HG02981 (cell line): ENCODE data around the gene HPN.
"Not testable (repeated sequence)": the region's sequence is repeated elsewhere in the genome, so short reads cannot be mapped to it uniquely, and the experiment has no call there.

Experiments used
- ATAC-seq: cut with Tn5 transposase; IDR thresholded peaks from one replicate; pipeline ENCODE4 v1.9.1; 2021; ENCODE audit warnings: mild to moderate bottlenecking, moderate library complexity; ENCODE audit not compliant: unreplicated experiment

HPN gene

DNA sequence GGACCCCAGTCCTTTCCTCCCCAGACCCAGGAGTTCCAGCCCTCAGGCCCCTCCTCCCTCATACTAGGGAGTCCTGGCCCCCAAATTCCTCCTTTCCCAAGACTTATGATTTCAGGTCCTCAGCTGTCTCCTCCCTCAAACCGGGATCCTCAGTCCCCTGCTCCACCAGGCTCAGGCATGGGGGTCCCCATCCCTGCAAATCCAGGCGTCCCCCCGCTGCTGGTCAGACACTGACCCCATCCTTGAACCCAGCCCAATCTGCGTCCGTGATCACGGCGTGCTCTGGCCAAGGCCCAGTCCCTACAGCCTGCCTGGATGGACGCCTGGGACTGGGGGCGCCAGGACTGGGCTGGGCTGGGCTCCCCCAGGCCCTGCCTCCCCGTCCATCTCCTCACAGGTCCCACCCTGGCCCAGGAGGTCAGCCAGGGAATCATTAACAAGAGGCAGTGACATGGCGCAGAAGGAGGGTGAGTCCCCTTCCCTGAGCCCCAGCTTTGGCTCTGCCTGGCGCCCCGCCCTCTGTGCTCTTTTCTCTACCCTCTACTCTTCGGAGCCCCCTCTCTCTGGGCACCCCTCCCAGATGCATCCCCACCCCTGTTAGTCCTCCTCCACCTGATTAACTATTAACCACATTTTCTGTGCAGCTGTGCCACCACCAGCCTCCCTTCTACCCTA, 672 bp downstream of the HPN start:
- ATAC-seq: no peak

DNA sequence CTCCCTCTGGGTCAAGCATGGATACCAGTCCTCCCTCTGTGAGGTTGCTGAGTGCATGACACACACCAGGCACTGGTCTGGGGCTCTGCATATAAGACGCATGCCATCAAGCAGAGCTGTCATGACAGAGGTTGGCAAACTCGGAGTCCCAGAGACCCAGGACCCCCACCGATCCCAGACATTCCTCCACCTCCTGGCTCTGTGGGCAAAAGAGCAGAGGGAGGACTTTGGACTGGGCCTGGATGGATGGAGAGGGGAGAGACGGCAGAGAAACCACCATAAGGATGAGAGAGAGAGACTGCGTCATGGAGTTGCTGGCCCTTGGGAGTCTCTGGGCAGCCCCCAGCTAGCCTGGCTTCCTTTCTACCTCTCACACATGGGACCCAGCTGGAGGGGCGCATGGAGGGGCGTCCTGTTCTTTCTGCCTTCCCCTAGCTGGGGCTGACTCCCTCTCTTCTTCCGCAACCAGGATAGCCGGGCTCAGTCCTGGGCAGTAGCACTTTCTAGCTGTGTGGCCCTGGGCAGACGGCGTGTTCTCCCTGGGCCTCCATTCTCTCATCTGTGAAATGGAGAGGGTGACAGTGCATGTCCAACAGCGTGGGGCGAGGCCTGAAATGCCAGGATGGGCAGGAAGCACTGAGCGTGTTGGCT, 1.6 kb downstream of the HPN start:
- no peak for ATAC-seq

DNA sequence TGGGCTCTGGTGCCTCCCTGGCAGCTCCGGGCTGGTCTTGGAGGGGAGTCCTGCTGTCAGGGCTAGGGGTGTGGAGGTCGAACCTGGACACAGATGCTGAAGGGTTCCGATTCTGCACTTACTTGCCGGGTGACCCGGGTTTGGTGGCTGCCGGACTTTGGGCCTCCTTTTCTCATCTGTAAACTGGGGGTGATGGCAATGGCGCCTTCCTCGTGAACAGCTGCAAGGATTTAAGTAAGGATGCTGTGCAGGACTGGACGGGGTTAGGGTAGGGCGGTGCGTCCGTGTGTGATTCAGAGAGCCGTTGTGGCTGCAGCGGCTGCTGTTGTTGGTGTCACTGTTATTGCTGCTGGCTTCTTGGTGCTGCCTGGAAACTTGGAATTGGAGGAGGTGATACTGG, 2.4 kb downstream of the HPN start:
- ATAC-seq: no peak

DNA sequence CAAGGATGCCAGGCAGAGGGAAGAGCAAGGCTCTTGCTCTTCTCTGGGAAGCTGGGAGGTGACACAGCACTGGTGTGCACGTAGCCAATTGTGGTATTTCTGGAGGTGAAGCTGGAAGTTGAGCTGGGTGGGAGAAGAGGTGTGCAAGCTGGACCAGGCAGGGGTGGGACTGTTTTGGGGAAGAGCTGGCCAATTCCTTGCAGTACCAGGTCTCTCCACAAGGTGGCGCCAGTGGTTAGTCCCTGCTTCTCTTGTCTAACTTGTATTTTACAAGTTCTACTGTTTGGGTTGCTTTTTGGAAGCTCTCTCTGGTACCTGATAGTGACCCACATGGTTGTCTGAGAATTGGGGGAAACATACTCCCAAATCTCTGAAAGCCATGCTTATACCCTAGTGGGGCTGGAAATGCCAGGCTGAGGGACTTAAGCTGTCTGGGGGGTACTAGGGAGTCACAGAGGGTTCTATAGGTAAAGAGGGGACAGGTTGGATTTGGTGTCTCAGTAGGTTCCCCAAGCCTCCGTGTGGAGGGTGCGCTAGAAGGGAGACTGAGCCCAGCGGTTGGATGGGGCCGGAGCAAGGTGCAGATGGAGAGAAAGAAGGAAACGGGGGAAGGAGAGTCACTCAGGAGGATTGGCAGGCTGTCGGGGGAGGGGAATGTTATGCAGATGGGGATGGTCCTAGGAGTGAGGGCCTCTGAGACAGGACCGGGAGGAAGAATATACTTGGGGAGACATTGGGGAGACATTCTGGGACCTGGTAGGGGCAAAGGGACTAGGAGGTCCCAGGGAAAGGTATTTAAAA, 3.0 kb downstream of the HPN start:
- no peak for ATAC-seq

DNA sequence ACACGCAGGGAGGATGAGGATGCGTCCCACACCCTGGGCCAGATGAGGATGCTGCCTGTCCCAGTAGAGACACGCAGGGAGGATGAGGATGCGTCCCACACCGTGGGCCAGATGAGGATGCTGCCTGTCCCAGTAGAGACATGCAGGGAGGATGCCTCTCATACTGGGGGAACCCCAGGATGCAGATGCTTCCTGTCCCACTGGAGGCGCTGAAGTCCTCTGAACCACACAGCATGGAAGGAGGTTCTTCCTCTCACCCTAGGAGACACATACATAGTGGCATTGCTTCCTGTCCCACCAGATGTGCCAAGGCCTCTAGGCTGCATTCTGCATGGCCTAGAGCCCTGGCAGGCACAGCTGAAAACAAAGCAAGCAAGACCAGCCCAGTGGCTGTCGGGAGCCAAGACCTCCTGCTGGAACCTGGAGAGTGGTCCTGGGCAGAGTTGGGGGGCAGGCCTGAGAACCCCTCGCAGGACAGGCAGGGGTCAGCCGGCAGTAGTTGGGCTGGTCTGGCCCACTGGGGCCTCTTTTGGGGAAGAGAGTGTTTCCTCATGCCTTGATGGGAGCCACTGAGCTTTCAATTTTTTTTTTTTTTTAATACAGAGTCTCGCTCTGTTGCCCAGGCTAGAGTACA, 4.3 kb downstream of the HPN start:
- peak; percentile 71 for ATAC-seq

DNA sequence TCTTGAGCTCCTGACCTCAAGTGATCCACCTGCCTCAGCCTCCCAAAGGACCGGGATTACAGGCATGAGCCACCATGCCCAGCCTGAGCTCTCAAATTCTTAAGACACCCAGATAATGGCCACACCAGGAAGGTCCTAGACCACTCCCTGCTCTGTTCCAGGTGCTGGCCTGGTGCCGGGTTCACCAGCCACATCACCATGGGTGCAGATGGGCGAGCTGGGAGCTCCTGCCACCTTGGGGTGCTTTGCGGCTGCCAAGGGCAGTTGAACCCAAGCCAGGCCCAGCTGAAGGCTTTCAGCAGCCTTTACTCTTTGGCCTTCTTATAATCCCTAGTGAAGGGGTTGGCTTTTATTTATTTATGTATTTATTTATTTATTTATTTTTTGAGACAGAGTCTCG, 4.9 kb downstream of the HPN start:
- ATAC-seq: no peak

DNA sequence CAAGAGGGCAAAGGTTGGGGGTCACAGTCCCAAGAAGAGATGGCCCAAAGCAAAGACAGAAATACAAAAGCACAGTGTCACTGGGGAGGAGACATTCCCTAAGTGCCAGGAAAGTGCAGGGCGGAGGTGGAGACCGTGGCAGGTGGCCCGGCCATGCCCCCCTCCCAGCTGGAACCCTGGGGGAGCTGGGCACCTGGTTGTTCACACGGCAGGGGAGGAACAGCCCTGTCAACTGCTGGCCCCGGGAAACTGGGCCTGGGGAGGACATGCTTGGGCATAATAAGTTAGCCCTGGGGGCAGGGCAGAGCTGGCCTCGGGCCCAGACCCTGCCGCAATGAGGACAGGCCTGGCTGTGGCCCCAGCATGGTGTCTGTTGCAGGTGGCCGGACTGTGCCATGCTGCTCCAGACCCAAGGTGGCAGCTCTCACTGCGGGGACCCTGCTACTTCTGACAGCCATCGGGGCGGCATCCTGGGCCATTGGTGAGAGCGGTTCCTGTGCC, 7.4 kb downstream of the HPN start:
- no peak for ATAC-seq

DNA sequence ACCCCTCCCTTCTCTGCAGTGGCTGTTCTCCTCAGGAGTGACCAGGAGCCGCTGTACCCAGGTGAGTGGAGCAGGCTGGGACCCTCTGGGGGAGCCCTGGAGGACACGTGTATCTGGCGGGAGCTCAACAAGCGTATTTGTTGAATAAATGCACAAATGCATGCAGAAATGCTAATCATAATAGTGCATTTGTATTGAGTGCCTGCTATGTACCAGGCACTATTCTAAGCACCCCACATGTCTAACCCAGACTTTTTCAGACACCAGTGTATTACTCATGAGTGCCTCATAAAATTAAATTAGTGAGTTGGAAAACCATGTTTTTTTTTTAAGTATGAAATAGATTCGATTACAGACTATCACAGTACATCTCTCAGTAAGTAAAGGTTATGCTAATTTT, 7.9 kb downstream of the HPN start:
- no peak for ATAC-seq

DNA sequence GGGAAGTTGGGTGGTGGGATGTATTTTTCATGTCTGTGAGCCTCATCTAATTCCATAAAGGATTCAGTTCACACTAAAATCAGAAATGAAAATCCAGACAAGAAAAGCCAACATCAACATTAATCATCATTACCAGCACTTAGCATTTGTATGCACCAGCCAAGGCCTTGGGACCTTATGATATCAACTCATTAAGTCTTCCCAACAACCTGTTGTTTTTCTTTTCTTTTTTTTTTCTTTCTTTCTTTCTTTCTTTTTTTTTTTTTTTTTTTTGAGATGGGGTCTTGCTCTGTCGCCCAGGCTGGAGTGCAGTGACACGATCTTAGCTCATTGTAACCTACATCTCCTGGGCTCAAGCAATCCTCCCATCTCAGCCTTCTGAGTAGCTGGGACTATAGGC, 9.1 kb downstream of the HPN start:
- ATAC-seq: not testable (repeated sequence)

DNA sequence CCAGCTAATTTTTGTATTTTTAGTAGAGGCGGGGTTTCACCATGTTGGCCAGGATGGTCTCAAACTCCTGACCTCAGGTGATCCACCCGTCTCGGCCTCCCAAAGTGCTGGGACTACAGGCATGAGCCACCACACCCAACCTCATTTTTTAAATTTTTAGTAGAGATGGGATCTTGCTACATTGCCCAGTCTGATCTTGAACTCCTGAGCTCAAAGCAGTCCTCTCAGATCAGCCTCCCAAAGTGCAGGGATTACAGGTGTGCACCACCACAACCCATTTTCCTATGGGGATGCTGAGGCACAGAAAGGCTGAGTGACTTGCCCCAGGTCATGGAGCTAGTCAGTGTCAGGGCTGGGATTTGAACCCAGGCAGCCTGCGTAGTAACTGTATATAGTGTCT, 9.7 kb downstream of the HPN start:
- not testable (repeated sequence) for ATAC-seq

DNA sequence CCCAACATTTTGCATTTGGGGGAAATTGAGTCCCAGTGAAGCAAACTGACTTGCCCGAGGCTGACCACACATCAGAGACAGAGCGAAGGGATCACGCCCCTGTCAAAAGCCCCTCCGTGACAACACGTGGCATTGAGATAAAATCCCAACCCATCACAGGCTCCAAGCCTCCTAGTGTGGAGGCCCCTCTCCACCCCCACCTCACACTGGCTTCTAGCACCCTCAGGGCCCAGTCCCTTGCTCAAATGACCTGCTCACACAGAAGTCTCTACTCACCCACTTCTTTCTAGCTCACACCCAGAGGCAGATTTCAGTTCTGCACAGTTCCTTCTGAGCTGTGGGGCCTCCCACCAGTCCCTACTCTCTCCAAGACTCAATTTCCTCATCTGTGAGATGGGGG, 10.3 kb downstream of the HPN start:
- no peak for ATAC-seq

DNA sequence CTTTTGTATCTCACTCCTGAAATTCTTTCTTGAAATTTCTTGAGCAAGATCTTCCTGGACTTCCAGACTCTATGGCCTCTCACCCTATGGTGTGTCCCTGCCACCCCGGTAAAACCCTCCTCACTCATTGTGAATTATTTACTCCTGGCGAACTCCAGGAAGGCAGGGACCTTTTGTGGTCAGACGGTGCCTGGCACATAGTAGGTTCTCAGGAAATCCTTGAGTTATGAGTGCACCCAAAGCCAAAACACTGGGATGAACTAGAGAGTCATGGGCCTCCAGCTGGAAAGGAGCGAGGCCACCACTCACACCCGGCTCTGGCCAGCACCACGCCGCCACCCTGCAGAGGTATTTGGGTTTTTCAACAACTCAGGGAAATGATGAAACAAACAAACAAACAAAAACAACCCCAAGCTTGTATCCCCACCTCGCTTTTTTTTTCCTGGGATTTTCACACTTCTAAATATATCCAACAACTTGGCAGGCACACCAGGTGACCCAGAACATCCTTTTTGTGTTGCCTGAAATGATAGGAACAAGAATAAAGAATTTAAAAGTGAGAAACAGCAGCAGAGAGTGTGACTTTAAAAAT, 11.2 kb downstream of the HPN start:
- ATAC-seq: no peak

DNA sequence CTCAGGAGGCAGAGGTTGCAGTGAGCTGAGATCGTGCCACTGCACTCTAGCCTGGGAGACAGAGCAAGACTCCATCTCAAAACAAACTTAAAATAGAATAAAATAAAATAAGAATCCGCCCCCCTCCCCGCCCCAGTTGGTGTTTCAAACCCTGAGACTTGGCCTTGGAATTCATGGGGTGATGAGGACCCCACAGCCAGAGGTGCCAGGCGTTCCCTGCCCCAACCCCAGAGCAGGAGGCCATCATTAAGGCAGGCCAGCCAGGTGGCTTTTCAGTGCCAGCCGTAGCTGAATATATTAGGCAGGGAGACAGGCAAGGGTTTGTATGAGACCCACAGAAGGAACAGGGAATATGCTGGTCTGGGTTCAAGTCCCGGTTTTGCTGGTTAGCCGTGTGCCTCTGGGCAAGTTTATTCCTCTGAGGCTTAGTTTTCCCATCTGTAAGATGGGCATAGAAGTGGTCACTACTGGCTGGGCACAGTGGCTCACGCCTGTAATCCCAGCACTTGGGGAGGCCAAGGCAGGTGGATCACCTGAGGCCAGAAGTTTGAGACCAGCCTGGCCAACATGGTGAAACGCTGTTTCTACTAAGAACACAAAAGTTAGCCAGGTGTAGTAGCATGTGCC, 12.3 kb downstream of the HPN start:
- no peak for ATAC-seq

DNA sequence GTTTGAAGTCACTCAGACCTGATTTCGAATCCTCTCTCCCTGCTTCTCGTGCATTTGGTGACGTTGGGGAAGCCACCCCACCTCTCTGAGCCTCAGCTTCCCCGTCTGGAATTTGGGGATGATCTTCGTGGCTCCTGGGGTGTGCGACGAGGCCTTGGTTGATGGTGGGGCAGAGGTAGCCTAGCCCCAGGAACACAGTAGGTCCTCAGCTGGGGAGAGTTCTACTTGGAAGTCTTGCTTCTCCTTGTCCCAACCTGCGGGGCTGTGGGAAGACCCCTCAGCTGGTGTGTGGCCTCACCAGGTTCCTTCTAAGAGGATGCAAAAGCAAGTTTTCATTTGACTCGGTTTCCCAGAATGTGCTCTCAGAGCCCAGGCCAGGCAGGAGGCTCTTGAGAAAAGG, 13.1 kb downstream of the HPN start:
- ATAC-seq: no peak

DNA sequence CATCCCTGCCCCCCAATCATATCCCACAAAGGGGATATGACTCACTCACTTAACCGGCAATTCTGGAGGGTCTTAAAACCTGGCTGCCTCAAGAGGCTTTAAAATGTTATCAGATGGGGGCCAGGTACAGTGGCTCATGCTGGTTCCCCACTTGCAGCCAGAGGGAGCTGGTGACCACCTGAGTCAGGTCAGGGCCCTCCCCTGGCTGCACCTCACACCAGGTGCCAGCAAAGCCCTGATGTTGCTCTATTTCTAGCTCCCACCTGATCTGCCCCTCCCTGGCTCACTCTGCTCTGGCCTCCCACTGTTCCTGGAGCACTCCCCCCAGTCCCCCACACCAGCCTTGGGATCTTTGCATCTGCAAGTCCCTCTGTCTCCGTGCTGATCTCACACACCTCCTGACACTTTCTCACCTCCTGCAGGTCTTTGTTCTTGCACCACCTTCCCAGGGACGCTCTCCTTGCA, 14.2 kb downstream of the HPN start:
- ATAC-seq: no peak

DNA sequence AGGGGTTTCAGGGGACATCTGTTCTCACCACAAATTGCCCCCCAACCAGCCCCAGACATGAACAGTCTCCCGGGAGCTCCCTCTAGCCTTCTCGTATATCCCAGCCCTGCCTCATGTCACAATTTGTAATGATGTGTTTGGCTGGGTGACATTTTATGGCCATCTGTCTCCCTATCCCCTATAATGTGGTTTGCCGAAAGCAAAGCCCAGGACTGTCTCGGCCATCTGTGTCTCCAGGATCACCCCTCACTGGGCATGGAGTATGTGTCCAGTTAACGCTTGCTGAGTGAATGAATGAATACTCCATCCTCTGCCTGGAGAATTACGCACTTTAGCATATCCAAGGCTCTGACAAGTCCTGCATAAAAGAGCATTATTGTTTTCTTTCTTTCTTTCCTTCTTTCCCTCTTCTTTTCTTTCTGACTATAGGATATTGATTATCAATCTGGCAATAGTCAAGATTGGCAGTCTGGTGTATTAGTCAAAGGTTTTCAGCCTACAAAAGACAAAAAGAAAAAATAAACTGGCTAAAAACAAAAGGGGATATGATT, 15.1 kb downstream of the HPN start:
- ATAC-seq: no peak

DNA sequence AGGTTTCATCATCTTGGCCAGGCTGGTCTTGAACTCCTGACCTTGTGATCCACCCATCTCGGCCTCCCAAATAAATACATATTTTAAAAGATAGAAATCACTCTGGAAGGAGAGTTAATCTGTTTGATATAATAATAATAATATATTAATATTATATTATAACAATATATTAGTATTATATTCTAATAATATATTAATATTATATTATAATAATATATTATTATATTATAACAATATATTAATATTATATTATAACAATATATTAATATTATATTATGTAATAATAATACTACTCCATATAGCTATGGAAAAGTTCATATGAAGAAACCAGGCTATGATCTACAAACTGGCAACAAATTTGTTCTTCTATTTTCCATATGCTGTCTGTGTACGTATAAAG, 16.8 kb downstream of the HPN start:
- no peak for ATAC-seq

DNA sequence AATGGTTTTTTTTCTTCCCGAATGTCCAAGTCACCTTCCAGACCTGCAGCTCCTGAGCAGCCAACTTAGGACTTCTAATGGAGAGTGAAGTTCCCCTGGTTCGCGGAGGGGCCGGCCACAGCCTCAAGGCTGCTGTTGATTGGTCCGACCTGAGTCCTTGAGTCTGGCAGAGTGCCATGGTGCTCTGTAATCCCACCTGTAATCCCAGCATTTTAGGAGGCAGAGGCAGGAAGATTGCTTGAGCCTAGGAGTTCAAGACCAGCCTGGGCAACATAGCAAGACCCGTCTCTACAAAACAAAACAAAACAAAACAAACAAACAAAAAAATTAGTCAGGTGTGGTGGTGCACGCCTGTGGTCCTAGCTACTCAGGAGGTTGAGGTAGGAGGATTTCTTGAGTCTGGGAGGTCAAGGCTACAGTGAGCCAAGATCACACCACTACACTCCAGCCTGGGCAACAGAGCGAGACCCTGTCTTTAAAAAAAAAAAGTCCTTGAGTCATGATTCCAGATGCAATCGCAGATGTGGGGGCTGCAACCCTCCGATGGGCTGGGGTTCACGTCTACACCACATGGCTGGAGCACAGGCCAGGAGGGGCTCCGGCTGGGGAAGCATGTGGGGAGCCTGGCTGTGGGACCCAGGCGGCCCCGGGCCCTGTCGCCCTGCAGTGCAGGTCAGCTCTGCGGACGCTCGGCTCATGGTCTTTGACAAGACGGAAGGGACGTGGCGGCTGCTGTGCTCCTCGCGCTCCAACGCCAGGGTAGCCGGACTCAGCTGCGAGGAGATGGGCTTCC, 17.7 kb downstream of the HPN start:
- ATAC-seq: no peak

DNA sequence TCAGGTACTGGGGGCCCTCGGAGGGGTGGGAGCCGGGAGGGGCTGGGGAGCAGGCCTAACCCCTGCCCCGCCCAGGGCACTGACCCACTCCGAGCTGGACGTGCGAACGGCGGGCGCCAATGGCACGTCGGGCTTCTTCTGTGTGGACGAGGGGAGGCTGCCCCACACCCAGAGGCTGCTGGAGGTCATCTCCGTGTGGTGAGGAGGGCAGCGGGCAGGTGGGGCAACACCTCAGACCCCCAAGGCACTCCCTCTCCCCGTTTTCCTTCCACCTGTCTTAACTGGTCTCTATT, 18.2 kb downstream of the HPN start:
- no peak for ATAC-seq
